Psoas muscle (tissue), 8 donors: ENCODE measurements around the gene IGF2BP3. TPM values are rescaled to one million over a fixed set of nuclear protein-coding genes. Genes with fewer than 3 reads are reported as not detected.
"Not testable (repeated sequence)": the region's sequence is repeated elsewhere in the genome, so short reads cannot be mapped to it uniquely, and the experiment has no call there.

ENCODE experiments used
- ATAC-seq, 4 donors: fragments of 200-7000 bp; cut with Tn5 transposase; one replicate each; pipeline ENCODE4 v1.9.1; 2020; ENCODE audit warnings: moderate library complexity in 3 of 4, mild to moderate bottlenecking in 2 of 4
- DNase-seq, 2 donors: peaks; one replicate each; pipeline ENCODE4 v3.0.0-alpha.2; 2020
- H3K27ac ChIP-seq: fragments of 200-600 bp; one replicate; pipeline ENCODE4 v1.8.0; 2022
- H3K27me3 ChIP-seq, 3 donors: fragments of 200-600 bp in 1 of 3; one replicate each; pipeline versions ENCODE4 v1.6.1 to v1.8.0; 2013 to 2022; ENCODE audit warnings: low read length in 2 of 3, mild to moderate bottlenecking in 2 of 3, moderate library complexity in 1 of 3; ENCODE audit not compliant: insufficient read depth in 3 of 3
- H3K36me3 ChIP-seq, 2 donors: fragments of 200-600 bp in 1 of 2; one replicate each; pipeline versions ENCODE4 v1.6.1 to v1.8.0; 2013 to 2022; ENCODE audit warnings: low read depth in 1 of 2, mild to moderate bottlenecking in 1 of 2, moderate library complexity in 1 of 2; ENCODE audit not compliant: insufficient read depth in 1 of 2
- H3K4me1 ChIP-seq: fragments of 200-600 bp; one replicate; pipeline ENCODE4 v1.8.0; 2022
- H3K4me3 ChIP-seq: fragments of 200-600 bp; one replicate; pipeline ENCODE4 v1.8.0; 2022; ENCODE audit warnings: mild to moderate bottlenecking
- H3K9me3 ChIP-seq: fragments of 200-600 bp; one replicate; pipeline ENCODE4 v1.8.0; 2022
- CTCF ChIP-seq: fragments of 200-600 bp; IDR thresholded peaks from one replicate; pipeline ENCODE4 v1.8.0; 2022; ENCODE audit warnings: antibody characterized with exemption
- WGBS, 3 donors: extraction: QIAGEN DNeasy Blood & Tissue Kit; methylation state at CpG; one replicate each; pipeline versions ENCODE4 v1.1.6 to v1.1.7; 2013; 5-methylcytosine and 5-hydroxymethylcytosine counted together
- intact Hi-C, 2 donors: fragments of 100-400 bp; cut with DNase I; formaldehyde crosslinking; loops; one replicate each; pipeline versions ENCODE4 v1.11.0 to v1.14.2; 2022
- polyA plus RNA-seq, 3 donors: library from polyadenylated mRNA; stranded (reverse); fragments of 200-250 nt; gene quantifications; one replicate each; pipeline ENCODE4 v1.2.3, GENCODE V29; 2013
- total RNA-seq, 4 donors: library from RNA; stranded (reverse); fragmentation: NEBNext Ultra II Directional in 2 of 4; extraction: Animal tissue kit (Norgen Biotek cat#: 25700) in 2 of 4; gene quantifications; one replicate each; pipeline versions ENCODE4 v1.2.1 to v1.2.4, GENCODE V29; 2021 to 2023
- donor health status: healthy with polysubstance abuse.
- donor health status: DM: no; HTN: no; CAD: no; lungs with moderate emphysema.
- donor health status: Bipolar disorder and iron deficiency.
- donor health status: healthy.
- donor health status: DM: yes; HTN: yes; CAD: no.
- donor health status: DM: no; HTN: no; CAD: no.
- donor health status: DM: no; HTN: no; CAD: no.
- donor health status: DM: yes; HTN: yes; CAD: no.

IGF2BP3 gene
- total and polyA plus RNA-seq, 7 donors = 0.03 to 0.73 (median 0.34) TPM

GRCh38 chr7:23405240-23405618, 65.1 kb downstream of the IGF2BP3 start:
- Histone ChIP-seq H3K27ac (no peak overlapping the region), H3K4me1 (no peaks in the 10 kb centered on the region), H3K36me3 (no peaks in the 10 kb centered on the region), H3K4me3 (no peak overlapping the region), H3K27me3 (no peaks in the 10 kb centered on the region), H3K9me3 (no peaks in the 10 kb centered on the region)
- ATAC-seq = no peak
- WGBS, 3 donors = 90 to 98% (median 95%) methylated on average over 3 of the region's 3 CpGs
- intact Hi-C loops = no loop called here
- no peak for TF ChIP-seq CTCF
- no peak for DNase-seq

- intact Hi-C loops = no loop called here
- Histone ChIP-seq H3K4me1 (no peaks in the 10 kb centered on the region), H3K36me3 (no peaks in the 10 kb centered on the region), H3K4me3 (no peak overlapping the region), H3K27ac (no peak overlapping the region), H3K27me3 (no peaks in the 10 kb centered on the region), H3K9me3 (no peaks in the 10 kb centered on the region)
- 77 to 91% (median 84%) methylated on average over 3 of the region's 3 CpGs for WGBS, 3 donors
- DNase-seq (no peak), ATAC-seq (no peak)
- no peak for TF ChIP-seq CTCF
Observed at GRCh38 chr7:23404546-23405239, 65.6 kb downstream of the IGF2BP3 start.

- ATAC-seq (no peak), DNase-seq (no peak)
- H3K27me3 ChIP-seq = no peaks in the 10 kb centered on the region
- no peaks in the 10 kb centered on the region for H3K36me3 ChIP-seq
- no peaks in the 10 kb centered on the region for H3K9me3 ChIP-seq
- H3K4me1 ChIP-seq = no peaks in the 10 kb centered on the region
- intact Hi-C loops = no loop called here
- no peak overlapping the region for H3K27ac ChIP-seq
- no peak for TF ChIP-seq CTCF
- WGBS, 3 donors = 78% methylated on average over 5 of the region's 5 CpGs
- no peak overlapping the region for H3K4me3 ChIP-seq
Observed at GRCh38 chr7:23403970-23404369, 66.3 kb downstream of the IGF2BP3 start.

- DNase-seq, H3K27ac ChIP-seq, H3K27me3 ChIP-seq, H3K4me1 ChIP-seq, ATAC-seq, H3K9me3 ChIP-seq, H3K4me3 ChIP-seq, H3K36me3 ChIP-seq, intact Hi-C loops: not testable (repeated sequence)
- WGBS, 3 donors = 91 to 100% (median 96%) methylated on average over 2 of the region's 2 CpGs
Observed at GRCh38 chr7:23398090-23398489, 72.2 kb downstream of the IGF2BP3 start.

- Histone ChIP-seq H3K36me3 (no peaks in the 10 kb centered on the region), H3K27me3 (no peaks in the 10 kb centered on the region), H3K9me3 (no peaks in the 10 kb centered on the region), H3K4me1 (no peaks in the 10 kb centered on the region), H3K4me3 (no peak overlapping the region), H3K27ac (no peak overlapping the region)
- WGBS, 3 donors = 68 to 78% (median 68%) methylated on average over 4 of the region's 4 CpGs
- intact Hi-C loops = no loop called here
- no peak for TF ChIP-seq CTCF
- no peak for ATAC-seq
- no peak for DNase-seq
Observed at GRCh38 chr7:23397241-23397640, 73.0 kb downstream of the IGF2BP3 start.
